Measurements from ENCODE around the gene COL6A2.
"Not testable (repeated sequence)": the region's sequence is repeated elsewhere in the genome, so short reads cannot be mapped to it uniquely, and the experiment has no call there.

COL6A2 gene

DNA sequence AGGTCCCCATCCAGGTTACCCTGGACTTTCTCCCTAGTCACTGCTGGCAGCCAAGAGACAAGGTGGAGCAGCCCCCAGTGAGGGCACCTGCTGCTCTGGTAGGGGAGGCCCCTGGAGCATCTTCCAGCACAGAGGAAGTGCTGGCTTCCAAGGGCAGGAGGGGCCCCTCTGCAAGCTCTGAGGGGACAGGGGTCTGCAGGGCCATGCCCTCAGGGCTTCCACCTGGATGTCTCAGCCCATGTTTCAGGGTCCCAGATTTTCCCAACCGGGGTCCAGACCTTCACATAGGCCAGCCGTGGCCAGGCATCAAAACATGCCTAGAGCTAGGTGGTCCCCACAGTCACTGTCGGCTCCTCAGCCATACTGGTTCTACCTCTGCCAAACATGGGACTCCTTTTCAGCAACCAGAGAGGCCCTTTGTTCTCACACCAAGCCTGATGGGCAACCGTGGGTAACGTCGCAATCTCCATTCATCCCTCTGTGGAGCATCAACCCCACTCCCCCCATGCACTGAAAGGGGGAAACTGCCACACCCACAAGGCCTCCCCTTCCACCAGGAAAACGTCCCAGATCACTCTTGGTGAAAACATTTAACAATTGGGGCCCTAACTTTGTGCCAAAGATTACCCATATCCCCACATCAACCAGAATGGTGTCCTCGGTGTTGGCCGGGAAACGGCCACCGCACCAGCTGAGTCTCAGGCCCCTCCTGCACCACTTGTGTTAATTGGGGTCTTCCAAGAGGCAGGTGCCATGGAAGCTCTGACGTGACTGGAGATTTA, 1.9 kb upstream of the COL6A2 start:
- DNase-seq, result no peak

DNA sequence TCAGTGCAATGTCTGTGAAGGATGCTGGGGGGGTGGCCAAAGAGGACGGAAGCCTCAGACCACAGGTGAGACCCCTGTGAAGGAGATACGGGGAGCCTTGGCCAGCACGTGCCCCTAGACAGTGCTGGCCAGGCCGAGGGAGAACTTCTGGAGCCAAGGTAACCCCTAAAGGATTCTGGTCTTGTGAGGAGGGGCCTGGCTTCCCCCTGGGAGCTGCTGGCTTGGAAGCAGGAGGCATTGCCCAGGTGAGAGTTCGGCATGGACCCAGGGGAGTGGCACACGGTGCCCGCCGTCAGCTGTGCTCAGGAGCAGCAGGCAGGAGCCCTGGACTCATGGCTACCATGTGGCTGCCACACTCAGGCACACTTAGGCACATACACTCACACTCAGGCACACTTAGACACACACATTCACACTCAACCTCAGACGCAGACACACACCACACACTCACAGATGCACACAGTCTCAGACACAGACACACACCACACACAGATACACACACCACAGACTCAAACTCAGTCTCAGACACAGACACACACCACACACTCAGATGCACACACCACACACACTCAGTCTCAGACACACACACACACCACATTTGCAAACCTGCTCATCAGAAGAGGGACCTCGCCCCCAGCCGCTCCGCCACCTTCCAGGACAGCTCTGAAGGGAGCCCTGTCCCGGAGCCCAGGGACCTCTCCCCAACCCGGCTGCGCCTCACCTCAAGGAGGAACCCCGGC, 1.1 kb upstream of the COL6A2 start:
- DNase-seq, result no peak

DNA sequence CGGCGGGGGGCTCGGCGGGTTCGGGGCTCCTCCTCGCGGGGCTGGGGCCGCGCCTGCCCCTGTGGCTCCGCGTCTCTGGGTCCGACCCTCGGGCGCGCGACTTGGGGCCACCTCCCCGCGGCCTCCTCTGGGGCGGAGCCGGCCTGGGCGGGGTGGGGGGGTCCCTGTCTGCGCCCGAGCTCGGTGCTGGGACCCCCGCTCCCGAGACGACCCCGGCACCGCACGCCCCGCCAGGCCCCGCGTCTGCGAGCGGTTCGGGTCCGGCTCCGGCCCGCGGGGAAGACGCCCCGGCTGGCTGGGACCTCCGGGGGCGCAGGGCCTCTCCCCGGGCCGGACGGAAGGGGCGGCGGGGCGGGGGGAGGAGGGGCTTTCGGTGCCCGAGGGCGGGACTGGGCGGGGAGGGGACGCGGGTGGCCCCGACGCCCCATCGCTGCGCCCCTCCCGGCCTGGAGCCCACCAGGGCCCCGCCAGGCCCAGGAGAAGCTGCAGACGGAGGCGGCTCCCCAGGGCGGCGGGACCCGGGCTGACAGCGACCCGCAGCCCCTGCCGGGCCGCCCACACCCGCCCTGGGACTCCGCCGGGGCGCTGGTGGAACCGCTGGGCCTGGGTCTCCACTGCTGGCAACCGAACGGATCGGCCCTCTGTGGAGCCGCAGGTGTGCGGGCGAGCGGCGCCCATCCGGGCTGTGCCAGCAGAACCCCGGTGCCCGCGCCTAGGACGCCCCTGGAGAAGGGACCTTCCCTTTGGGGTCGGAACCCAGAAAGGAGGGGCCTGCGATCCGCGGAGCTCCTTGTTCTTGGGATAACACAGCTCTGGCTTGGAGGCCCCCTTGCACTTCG, 610 bp downstream of the COL6A2 start:
- DNase-seq, result no peak

DNA sequence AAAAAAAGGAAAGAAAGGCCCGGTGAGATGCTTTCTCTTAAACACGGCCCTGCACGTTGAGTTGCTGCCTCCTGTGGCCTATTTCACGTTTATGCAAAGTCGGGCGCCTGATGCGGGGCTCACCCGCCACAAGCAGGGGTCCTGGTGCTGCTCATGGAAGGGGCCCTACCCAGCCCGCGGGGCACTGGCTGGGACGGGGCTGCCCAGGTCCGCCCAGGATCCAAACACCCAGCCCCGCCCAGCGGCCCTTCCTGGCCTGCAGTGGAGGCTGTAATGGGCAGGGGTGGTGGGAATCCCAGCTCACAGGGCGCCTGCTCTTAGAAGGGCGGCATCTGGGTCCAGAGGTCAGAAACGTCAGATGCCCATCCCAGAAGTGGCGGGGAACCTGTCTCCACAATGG, 1.6 kb downstream of the COL6A2 start:
- no peak for DNase-seq

DNA sequence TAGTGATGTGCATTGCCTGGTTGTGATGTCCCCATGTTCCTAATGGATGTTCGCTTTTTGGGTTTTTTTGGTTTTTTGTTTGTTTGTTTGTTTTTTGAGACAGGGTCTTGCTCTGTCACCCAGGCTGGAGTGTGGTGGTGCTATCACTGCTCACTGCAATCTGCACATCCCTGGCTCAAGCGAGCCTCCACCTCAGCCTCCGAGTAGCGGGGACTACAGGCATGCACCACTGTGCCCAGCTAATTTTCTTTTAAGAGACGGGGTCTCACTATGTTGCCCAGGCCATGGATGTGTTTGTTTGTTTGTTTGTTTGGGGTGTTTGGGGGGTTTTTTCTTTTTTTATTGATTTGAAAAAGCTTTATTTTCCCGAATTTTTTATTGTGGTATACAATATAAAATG, 2.1 kb downstream of the COL6A2 start:
- no peak for DNase-seq

DNA sequence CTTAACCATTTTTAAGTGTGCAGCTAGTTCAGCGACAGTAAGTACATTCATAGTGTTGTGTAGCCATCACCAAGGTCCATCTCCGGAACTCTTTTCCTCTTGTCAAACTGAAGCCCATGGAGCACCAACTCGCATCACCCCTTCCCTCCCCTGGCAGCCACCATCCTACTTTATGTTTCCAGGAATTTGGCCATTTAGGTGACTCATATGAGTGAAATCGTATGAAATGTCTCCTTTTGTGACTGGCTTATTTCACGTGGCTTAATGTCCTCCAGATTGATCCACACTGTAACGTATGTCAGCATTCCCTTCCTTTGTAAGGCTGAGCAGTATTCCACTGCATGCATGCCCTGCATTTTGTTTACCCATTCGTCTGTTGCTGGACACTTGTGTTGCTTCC, 2.5 kb downstream of the COL6A2 start:
- DNase-seq, result no peak

DNA sequence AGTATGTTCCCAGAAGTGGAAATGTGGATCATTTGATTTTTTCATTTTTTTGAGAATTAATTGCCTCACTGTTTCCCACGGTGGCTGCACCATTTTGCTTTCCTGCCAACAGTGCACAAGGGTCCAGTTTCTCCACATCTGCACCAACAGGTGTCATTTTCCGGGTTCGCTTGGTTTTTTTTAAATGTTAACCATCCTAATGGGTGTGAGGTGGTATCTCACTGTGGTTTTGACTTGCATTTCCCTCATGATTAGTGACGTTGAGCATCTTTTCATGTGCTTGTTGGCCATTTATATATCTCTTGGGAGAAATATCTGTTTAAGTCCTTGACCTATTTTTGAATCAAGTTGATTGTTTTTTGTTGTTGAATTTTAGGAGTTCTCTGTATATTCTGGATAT, 3.0 kb downstream of the COL6A2 start:
- DNase-seq, result no peak

DNA sequence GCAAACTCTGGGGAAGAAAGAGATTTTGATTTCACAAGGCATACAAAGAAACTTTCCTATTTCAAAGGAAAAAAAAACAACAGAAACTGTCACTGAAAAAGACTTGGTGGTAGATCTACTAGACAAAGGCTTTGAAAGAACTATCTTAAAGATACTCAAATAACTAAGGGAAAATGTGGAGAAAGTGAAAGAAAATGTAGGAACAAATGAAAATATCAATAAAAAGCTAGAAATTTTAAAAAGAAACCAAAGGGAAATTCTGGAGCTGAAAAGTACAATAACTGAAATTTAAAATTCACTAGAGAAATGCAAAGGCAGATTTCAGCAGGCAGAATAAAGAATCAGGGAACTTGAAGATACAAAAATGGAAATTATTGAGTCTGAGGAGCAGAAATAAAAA, 6.2 kb downstream of the COL6A2 start:
- no peak for DNase-seq

DNA sequence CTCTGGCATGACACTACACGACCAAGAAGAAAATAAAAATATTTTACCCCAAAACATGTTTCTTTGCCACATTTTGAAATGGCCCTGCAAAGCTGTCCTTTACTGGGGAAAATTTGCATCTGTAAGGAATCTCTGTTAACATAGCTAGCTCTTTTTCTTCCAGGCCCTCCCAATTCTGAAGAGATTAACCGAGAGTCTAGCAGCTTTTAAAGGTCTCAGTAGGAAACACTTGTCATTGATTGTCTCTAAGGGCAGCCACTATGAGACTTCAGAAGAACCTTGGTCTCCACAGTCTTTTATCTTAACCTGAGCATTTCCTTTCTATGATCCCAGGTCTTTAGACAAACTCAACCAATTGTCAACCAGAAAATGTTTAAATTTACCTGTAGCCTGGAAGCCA, 9.5 kb downstream of the COL6A2 start:
- not testable (repeated sequence) for DNase-seq

DNA sequence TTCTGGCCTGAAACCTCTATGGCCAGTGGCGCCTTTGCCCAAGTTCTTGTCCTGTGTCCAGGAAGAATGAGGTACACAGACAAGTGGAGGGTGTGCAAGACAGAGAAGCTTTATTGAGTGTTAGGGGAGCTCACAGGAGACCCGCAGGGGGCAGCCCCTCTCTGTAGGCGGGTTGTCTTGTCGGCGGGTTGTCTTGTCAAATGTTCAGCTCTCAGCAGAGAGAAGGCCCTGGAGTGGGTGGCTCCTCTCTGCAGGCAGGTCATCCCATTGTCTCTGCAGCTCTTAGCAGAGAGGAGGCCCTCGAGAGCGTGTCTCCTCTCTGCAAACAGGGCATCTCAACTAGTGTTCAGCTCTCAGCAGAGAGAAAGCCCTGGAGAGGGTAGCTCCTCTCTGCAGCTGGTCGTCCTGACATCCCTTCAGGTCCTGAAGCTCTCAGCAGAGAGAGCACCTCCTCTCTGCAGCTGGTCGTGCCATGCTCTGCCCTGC, 11.0 kb downstream of the COL6A2 start:
- no peak for DNase-seq

DNA sequence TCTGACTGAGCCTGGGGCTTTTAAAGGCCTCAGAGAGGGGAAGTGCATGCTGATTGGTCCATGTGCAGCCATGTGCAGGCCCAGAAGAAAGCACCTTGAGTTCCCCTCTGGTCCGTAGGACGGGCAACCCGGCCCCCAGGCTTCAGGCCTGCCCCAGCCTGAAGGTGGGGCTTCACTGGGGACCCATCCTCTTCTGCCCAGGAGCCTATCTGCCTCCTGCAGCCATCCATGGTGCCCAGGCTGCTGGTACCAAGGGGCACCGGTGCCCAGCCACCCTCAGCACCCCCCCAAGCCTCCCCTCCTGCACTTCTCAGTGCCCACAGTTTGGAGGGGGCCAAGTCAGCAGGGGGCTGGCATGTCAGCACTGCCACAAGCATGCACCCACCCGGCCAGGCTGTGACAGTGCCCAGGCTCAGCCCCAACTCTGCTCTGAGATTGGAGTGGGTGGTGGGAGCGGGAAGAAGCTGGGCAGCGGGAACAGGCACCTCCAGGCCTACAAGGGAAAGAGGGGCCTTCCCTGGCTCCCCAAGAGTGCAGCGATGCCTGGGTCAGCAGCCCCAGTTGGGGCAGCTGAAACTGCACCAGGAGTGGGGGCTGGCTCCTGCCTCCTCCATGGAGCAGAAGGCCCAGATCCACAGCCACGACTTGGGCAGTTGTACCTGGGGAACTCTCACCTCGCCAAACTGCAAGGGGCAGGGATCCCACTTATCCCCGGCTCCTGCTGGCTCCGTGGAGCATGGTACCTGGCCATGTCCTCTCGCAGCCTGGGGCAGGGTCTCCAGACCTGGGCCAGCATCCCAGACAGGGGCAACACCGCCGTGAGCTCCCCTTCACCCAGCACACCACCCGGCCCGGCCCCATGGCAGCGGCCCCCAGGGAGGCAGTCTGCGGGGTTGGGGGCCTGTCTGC, 11.7 kb downstream of the COL6A2 start:
- no peak for DNase-seq

DNA sequence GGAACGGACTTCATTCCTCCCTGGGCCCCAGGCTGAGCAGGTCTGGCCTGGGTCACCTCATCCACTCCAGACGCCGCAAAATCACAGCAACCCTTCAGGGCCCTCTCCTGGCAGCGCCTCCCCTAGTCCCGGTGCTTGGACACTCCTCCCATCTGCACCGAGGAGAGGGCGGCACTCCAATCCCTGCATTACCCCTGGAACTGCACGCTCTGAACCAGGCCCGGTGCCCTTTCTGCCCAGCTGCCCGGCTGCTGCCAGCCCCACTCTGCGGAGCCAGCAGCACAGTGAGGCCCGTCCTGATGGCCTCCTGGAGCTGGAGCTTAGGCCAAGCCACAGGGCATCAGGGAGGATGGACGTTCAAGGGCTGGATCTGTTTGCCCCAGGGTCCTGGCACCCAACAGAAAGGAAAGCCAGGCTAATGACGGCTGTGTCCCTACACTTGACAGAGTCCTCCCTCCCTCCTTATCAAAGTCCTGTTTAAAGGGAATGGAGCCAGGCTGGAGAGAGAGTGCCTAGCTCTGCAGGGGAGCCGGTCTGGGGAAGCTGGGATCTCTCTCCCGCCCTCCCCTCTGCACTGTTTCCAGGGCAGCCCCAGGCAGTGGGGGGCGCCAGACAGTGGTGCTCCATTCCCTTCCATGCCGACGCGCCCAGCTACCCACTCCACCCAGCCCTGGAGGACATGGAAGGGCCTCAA, 12.7 kb downstream of the COL6A2 start:
- DNase-seq, result no peak

DNA sequence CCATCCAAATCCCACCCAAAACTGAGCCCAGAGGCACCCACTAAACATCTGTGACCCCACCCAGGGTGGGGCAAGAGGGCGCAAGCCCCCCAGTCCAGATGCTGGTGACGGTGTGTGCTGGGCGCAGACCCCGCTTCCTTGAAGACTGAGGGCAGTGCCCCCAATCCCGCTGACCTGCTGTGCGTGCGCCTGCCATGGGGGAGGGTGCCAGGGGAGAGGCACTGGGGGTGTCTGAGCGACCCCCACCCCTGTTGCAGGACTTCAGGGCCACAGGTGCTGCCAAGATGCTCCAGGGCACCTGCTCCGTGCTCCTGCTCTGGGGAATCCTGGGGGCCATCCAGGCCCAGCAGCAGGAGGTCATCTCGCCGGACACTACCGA, 13.3 kb downstream of the COL6A2 start:
- DNase-seq, result no peak

DNA sequence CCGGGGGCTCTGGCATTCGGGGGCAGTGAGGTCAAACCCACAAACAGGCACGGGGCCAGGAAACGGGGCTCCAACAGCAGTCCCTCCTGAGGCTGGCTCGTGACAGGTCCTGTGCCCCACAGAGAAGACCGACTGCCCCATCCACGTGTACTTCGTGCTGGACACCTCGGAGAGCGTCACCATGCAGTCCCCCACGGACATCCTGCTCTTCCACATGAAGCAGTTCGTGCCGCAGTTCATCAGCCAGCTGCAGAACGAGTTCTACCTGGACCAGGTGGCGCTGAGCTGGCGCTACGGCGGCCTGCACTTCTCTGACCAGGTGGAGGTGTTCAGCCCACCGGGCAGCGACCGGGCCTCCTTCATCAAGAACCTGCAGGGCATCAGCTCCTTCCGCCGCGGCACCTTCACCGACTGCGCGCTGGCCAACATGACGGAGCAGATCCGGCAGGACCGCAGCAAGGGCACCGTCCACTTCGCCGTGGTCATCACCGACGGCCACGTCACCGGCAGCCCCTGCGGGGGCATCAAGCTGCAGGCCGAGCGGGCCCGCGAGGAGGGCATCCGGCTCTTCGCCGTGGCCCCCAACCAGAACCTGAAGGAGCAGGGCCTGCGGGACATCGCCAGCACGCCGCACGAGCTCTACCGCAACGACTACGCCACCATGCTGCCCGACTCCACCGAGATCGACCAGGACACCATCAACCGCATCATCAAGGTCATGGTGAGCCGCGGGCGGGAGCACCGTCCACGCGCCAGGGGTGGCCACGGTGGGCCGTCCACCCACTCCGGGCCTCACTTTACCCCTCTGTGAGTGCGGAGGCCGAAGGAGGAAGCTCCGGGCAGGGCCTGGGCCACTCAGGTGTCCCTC, 14.2 kb downstream of the COL6A2 start:
- DNase-seq, result no peak

DNA sequence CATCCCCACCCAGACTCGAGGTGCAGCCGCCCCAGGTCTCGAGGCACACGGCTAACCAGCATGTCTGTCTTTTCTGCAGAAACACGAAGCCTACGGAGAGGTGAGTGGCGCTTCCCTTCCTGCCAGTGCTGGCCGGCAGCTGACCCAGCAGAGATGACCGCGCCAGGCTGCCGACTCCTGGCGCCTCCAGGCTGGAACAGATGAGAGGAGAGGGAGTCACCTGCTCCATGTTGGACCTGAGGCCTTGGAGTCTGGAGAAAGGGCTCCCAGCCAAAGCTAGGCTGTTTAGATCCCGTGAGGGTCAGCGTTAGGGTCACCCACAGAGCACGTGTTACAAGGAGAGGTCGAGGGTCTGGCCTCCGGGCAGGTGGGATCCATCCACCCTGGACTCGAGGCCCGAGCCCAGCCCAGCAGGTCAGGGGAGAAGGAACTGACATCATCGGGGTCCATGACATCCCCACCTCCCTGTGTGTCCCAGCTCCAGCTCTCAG, 14.9 kb downstream of the COL6A2 start:
- DNase-seq, result no peak

DNA sequence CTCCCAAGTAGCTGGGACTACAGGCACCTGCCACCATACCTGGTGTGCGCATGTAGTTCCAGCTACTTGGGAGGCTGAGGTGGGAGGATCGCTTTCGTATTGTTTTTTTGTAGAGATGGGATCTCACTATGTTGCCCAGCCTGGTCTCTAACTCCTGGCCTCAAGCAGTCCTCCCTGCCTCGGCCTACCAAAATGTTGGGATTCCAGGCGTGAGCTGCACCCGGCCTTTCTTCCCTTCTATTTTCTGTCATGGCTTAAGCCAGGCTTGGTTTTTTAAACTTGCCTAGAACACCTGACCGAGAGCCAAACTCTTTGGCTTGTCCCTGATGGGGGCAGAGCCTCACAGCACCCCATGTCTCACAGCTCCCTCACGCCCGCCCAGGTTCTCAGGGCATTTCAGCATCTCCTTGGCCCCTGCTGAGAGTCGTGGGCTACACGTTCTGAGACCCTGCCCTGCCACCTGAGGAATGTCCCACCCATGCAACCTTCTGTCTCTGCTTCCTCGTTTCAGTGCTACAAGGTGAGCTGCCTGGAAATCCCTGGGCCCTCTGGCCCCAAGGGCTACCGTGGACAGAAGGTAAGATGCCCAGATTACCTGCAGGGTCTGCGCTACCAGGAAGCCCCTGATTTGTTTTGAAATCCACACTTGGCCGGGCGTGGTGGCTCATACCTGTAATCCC, 15.7 kb downstream of the COL6A2 start:
- no peak for DNase-seq

DNA sequence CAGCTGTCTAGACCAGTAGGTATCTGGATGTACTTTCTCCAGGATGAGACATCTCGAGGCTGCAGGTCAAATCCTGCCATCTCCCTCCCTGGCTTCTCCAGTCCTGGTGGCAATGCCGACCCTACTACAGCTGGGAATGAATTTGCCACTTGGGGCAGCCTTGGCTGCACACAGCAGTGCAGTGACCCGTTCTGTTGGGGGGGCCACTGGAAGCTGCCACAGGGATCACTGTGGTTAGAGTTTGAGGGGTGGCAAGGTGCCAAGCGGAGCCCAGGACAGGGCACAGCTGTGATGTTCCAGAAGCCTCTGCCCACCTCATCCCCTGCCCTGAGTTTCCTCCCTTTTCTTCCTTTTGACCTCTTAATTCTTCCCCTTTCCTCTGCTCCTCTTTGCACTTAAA, 17.1 kb downstream of the COL6A2 start:
- DNase-seq, result no peak

DNA sequence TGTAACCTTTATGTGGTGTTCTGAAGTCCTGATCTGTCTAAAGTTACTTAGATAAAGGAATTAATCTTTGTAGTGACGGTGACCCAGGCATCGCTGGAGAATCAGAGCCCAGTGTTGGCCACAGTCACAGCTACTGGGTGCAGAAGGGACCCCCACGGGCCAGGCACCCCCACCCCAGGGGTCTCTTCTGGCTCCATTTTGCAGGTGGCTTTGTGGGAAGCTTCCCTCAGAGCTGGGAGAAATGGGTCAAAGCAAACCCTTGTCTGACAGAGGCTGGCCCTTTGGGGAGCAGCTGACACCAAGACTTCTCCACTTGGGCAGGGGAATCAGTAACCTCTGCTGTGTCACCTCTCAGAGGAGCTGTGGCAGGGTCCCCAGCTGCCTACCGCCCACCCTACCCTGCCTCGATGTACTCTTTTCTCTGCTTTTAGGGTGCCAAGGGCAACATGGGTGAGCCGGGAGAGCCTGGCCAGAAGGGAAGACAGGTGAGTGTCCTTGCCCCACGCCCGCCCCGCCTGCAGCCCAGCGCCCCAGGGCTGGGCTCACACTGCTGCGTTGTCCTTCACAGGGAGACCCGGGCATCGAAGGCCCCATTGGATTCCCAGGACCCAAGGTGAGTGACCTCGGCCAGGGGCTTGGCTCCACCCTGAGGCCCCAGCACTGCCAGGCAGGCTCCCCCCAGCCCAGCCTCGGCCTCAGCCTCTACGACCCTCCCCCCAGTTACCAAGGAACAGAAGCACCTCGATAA, 17.7 kb downstream of the COL6A2 start:
- no peak for DNase-seq

DNA sequence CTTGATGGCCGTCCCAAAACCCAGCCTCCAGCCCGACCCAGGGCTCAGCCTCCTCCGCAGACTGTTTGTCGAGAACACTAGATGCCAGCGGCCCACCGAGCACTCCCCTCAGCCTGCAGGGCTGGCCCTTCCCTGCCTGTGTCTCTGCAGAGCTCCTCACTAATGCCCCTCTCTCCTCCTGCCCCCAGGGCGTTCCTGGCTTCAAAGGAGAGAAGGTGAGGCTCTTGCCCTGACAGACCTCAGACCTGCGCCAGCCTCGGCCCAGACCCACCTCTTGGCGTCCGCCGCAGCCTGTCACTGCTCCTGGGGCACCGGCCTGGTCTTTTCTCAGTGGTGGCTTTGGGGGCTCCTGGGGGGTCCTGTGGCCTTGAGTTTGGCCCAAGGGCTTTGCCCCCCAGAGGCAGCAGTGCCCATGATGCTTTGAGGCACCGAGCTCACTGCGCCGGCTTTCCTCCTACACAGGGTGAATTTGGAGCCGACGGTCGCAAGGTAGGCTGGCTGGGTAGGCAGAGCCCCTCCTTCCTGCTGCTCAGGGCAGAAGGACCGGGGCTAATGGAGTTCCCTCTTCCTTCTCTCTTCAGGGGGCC, 18.4 kb downstream of the COL6A2 start:
- no peak for DNase-seq

All from NCI-H1694 (cell line).